Peyer's patch (tissue), 4 donors: ENCODE results near the gene BEND7. TPM values are rescaled to one million over a fixed set of nuclear protein-coding genes. Genes with fewer than 3 reads are reported as not detected.
"Not testable (repeated sequence)": the region's sequence is repeated elsewhere in the genome, so short reads cannot be mapped to it uniquely, and the experiment has no call there.

ENCODE experiments used
- DNase-seq, 3 donors: peaks; one replicate each; pipeline ENCODE4 v3.0.0-alpha.2; 2017 to 2019
- H3K27ac ChIP-seq, 4 donors: fragments of 200-600 bp; sonication (generic); one replicate each; pipeline ENCODE4 v1.5.1; 2016 to 2019
- H3K27me3 ChIP-seq, 2 donors: fragments of 200-600 bp; sonication (generic); one replicate each; pipeline ENCODE4 v1.5.1; 2019
- H3K36me3 ChIP-seq, 3 donors: fragments of 200-600 bp; sonication (generic); one replicate each; pipeline ENCODE4 v1.5.1; 2016 to 2019
- H3K4me1 ChIP-seq, 4 donors: fragments of 200-600 bp; sonication (generic); one replicate each; pipeline ENCODE4 v1.5.1; 2016 to 2019
- H3K4me3 ChIP-seq, 4 donors: fragments of 200-600 bp; sonication (generic); 1 replicate in 3 of 4; 2 replicates in 1 of 4; pipeline ENCODE4 v1.5.1; 2016 to 2019; ENCODE audit warnings: mild to moderate bottlenecking in 1 of 4
- H3K9me3 ChIP-seq, 4 donors: fragments of 200-600 bp; sonication (generic); one replicate each; pipeline ENCODE4 v1.5.1; 2016 to 2019; ENCODE audit warnings: mild to moderate bottlenecking in 1 of 4
- POLR2A ChIP-seq, 2 donors: fragments of 450-650 bp; IDR thresholded peaks; one replicate each; pipeline ENCODE4 v1.5.1; 2017; ENCODE audit warnings: antibody characterized with exemption in 2 of 2, mild to moderate bottlenecking in 2 of 2, moderate library complexity in 2 of 2
- total RNA-seq, 4 donors: library from RNA; depleted of rRNA; stranded (reverse); fragments of >200 nt; gene quantifications; one replicate each; pipeline ENCODE4 v1.1.0, GENCODE V29; 2016
- TF ChIP-seq, protein P1 (sequence below), 6 experiments: fragments of 450-650 bp in 4 of 6; fragments of 200-600 bp in 2 of 6; sonication (generic) in 1 of 6; IDR thresholded peaks; one replicate each; pipeline ENCODE4 v1.5.1; 2017 to 2019; ENCODE audit warnings: antibody characterized with exemption in 6 of 6, mild to moderate bottlenecking in 3 of 6, moderate library complexity in 1 of 6

Gene BEND7
- total RNA-seq, 4 donors from 2014 or later: 23.1 to 136 (median 97.8) TPM

DNA sequence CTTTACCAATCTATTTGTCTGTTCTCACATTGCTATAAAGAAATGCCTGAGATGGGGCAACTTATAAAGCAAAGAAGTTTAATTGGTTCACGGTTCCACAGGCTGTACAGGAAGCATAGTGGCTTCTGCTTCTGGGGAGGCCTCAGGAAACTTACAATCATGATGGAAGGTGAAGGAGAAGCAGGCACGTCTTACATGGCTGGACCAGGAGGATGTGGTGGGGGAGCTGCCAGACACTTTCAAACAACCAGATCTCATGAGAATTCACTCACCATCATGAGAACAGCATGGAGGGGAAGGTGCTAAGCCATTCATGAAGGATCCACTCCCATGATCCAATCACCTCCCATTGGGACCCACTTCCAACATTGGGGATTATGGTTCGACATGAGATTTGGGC lies 115.9 kb downstream of the BEND7 start:
- Histone ChIP-seq H3K36me3 (no peaks in the 10 kb centered on the region), H3K4me1 (no peaks in the 10 kb centered on the region), H3K4me3 (no peak overlapping the region), H3K9me3 (no peaks in the 10 kb centered on the region), H3K27me3 (no peaks in the 10 kb centered on the region), H3K27ac (no peak overlapping the region)
- no peak for DNase-seq
- TF ChIP-seq POLR2A (IDR thresholded peaks at IDR 0.05): no peak
- TF ChIP-seq, protein P1, sequence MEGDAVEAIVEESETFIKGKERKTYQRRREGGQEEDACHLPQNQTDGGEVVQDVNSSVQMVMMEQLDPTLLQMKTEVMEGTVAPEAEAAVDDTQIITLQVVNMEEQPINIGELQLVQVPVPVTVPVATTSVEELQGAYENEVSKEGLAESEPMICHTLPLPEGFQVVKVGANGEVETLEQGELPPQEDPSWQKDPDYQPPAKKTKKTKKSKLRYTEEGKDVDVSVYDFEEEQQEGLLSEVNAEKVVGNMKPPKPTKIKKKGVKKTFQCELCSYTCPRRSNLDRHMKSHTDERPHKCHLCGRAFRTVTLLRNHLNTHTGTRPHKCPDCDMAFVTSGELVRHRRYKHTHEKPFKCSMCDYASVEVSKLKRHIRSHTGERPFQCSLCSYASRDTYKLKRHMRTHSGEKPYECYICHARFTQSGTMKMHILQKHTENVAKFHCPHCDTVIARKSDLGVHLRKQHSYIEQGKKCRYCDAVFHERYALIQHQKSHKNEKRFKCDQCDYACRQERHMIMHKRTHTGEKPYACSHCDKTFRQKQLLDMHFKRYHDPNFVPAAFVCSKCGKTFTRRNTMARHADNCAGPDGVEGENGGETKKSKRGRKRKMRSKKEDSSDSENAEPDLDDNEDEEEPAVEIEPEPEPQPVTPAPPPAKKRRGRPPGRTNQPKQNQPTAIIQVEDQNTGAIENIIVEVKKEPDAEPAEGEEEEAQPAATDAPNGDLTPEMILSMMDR (IDR thresholded peaks at IDR 0.05): no peak

DNA sequence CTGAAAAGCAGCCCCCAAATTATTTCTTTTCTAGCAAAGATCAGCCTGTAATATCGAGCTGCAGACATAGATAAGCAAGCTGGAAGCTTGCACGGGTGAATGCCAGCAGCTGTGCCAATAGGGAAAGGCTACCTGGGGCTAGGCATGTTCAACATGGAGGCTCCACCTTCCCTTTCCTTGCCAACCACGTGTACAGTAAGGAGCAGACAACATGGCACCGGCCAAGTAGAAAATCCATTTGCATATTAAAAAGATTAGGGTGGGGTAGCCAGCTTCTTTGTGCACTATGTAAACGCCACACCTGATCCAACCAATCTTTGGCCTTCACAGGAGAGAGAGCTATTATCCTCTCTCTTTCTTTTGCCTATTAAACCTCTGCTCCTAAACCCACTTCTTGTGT lies 124.0 kb downstream of the BEND7 start:
- Histone ChIP-seq H3K36me3 (no peaks in the 10 kb centered on the region), H3K4me1 (peaks cover 0 to 6% (median 0%) of the 10 kb centered on the region in 4 donors), H3K27me3 (no peaks in the 10 kb centered on the region), H3K4me3 (no peak overlapping the region), H3K9me3 (no peaks in the 10 kb centered on the region), H3K27ac (no peak overlapping the region)
- TF ChIP-seq, protein P1 (IDR thresholded peaks at IDR 0.05): no peak
- DNase-seq: no peak

DNA sequence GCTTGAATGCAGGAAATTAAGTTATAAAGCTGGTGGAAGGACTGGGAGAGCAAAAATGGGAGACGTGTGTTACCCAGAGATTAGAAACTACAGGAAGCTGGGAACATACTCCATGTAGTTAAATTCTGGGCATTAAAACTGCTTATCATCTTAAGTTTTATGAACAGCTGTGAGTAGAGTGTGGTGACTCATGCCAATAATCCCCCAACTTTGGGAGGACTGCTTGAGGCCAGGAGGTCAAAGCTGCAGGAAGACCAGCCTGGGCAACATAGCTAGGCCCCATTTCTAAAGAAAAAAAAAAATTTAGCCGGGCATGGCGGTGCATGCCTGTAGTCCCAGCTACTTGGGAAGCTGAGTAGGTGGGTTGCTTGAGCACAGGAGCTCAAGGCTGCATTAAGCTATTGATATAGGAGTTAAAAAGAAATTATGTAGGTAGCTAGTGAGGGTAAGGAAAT lies 124.5 kb downstream of the BEND7 start:
- Histone ChIP-seq H3K27ac (no peak overlapping the region), H3K4me3 (no peak overlapping the region), H3K27me3 (no peaks in the 10 kb centered on the region), H3K4me1 (peaks cover 0 to 6% (median 0%) of the 10 kb centered on the region in 4 donors), H3K9me3 (no peaks in the 10 kb centered on the region), H3K36me3 (no peaks in the 10 kb centered on the region)
- TF ChIP-seq POLR2A (IDR thresholded peaks at IDR 0.05): no peak
- TF ChIP-seq, protein P1 (IDR thresholded peaks at IDR 0.05): no peak
- no peak for DNase-seq

DNA sequence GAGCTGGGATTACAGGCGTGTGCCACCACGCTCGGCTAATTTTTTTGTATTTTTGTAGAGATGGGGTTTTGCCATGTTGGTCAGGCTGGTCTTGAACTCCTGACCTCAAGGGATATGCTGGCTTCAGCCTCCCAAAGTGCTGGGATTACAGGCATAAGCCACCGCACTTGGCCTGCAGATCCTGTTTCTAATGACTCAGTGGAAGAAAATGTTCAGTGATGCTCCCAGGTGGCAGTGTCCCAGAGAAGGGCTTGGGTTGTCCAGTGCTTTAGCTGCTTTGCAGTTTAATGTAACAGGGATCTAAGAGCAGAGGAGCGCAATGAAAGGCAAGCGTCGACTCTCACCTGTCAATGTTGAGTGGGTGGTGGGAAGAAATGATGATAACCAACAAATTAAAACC lies 125.4 kb downstream of the BEND7 start:
- not testable (repeated sequence) for H3K27me3 ChIP-seq, DNase-seq, H3K4me1 ChIP-seq, H3K27ac ChIP-seq, H3K36me3 ChIP-seq, H3K9me3 ChIP-seq, H3K4me3 ChIP-seq

DNA sequence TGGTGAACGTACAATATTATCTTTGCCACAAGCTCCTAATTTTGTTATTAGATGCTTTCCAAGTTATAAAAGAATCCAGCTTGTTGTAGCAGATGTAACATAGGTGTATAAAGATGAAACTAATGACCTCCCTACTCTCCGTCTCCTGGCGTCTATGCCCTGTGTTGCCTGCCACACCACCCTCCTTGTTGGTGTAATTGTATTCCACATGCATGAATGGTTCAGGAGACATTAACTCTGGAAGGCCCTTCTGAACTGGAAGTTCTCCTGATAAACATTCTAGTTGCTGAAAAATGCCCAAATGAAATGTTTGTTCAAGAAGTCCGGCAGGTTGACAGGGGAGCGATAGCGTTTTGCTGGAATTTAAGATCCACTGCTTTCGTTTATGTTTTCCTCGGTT lies 126.8 kb downstream of the BEND7 start:
- Histone ChIP-seq H3K27ac (no peak overlapping the region), H3K9me3 (no peaks in the 10 kb centered on the region), H3K27me3 (no peaks in the 10 kb centered on the region), H3K4me3 (no peak overlapping the region), H3K4me1 (peaks cover 0 to 6% (median 0%) of the 10 kb centered on the region in 4 donors), H3K36me3 (no peaks in the 10 kb centered on the region)
- TF ChIP-seq, protein P1 (IDR thresholded peaks at IDR 0.05): no peak
- no peak for TF ChIP-seq POLR2A (IDR thresholded peaks at IDR 0.05)
- no peak for DNase-seq

DNA sequence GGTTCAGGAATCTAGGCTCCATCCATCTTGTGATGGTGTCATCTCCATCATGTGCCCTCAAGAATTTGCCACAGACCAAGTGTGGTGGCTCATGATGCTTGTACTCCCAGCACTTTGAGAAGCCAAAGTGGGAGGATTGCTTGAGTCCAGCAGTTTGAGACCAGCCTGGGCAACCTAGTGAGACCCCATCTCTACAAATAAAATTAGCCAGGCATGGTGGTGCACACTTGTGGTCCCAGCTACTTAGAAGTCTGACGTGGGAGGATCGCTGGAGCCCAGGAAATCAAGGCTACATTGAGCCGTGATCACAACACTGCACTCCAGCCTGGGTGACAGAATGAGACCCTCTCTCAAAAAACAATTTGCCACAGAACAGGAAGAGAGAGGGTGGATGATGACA lies 127.7 kb downstream of the BEND7 start:
- TF ChIP-seq POLR2A (IDR thresholded peaks at IDR 0.05): no peak
- TF ChIP-seq, protein P1 (IDR thresholded peaks at IDR 0.05): no peak
- no peaks in the 10 kb centered on the region for H3K9me3 ChIP-seq
- H3K36me3 ChIP-seq: no peaks in the 10 kb centered on the region
- H3K4me1 ChIP-seq: peaks cover 0 to 6% (median 0%) of the 10 kb centered on the region in 4 donors
- H3K27me3 ChIP-seq: no peaks in the 10 kb centered on the region
- no peak overlapping the region for H3K27ac ChIP-seq
- DNase-seq: no peak
- H3K4me3 ChIP-seq: no peak overlapping the region
